Neural cell (in vitro differentiated cells): Measurements from ENCODE around the gene C10orf90.

Source experiments
- EP300 ChIP-seq: fragments of 450-650 bp; conservative IDR thresholded peaks from 2 replicates; pipeline ENCODE4 v1.6.1; 2014; ENCODE audit warnings: antibody characterized with exemption, mild to moderate bottlenecking, moderate library complexity; ENCODE audit not compliant: poor library complexity, severe bottlenecking
- EZH2 ChIP-seq: fragments of 200-600, 300-800 bp; shearing (Covaris generic), sonication (generic); IDR thresholded peaks from 2 replicates; pipeline ENCODE4 v1.6.1; 2014; ENCODE audit warnings: antibody characterized with exemption, low read length, borderline replicate concordance, mild to moderate bottlenecking; ENCODE audit not compliant: insufficient read depth, poor library complexity, severe bottlenecking
- MXI1 ChIP-seq: fragments of 450-650 bp; conservative IDR thresholded peaks from 2 replicates; pipeline ENCODE4 v1.6.1; 2014; ENCODE audit warnings: antibody characterized with exemption, mild to moderate bottlenecking; ENCODE audit not compliant: poor library complexity, severe bottlenecking
- POLR2AphosphoS5 ChIP-seq: IDR thresholded peaks from 2 replicates; pipeline ENCODE4 v1.6.1; 2012
- RAD21 ChIP-seq: fragments of 450-650 bp; conservative IDR thresholded peaks from 2 replicates; pipeline ENCODE4 v1.6.1; 2014; ENCODE audit warnings: antibody characterized with exemption, mild to moderate bottlenecking, moderate library complexity
- REST ChIP-seq: IDR thresholded peaks from 2 replicates; pipeline ENCODE4 v1.6.1; 2012; ENCODE audit warnings: borderline replicate concordance
- SMC3 ChIP-seq: fragments of 450-650 bp; conservative IDR thresholded peaks from 2 replicates; pipeline ENCODE4 v1.6.1; 2014; ENCODE audit warnings: antibody characterized with exemption, mild to moderate bottlenecking, moderate library complexity; ENCODE audit not compliant: poor library complexity
- TAF1 ChIP-seq: IDR thresholded peaks from 2 replicates; pipeline ENCODE4 v1.6.1; 2012; ENCODE audit warnings: low read depth
- TF ChIP-seq, protein P1 (sequence below): fragments of 450-650 bp; IDR thresholded peaks from 2 replicates; pipeline ENCODE4 v1.5.1; 2014; ENCODE audit warnings: antibody characterized with exemption, mild to moderate bottlenecking, moderate library complexity; ENCODE audit not compliant: poor library complexity, severe bottlenecking

- TF ChIP-seq, protein P1, sequence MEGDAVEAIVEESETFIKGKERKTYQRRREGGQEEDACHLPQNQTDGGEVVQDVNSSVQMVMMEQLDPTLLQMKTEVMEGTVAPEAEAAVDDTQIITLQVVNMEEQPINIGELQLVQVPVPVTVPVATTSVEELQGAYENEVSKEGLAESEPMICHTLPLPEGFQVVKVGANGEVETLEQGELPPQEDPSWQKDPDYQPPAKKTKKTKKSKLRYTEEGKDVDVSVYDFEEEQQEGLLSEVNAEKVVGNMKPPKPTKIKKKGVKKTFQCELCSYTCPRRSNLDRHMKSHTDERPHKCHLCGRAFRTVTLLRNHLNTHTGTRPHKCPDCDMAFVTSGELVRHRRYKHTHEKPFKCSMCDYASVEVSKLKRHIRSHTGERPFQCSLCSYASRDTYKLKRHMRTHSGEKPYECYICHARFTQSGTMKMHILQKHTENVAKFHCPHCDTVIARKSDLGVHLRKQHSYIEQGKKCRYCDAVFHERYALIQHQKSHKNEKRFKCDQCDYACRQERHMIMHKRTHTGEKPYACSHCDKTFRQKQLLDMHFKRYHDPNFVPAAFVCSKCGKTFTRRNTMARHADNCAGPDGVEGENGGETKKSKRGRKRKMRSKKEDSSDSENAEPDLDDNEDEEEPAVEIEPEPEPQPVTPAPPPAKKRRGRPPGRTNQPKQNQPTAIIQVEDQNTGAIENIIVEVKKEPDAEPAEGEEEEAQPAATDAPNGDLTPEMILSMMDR, result no peak
- TF ChIP-seq EP300 (no peak), EZH2 (no peak), SMC3 (no peak), TAF1 (no peak), MXI1 (no peak), RAD21 (no peak), REST (no peak), POLR2AphosphoS5 (no peak)
Measured at GRCh38 chr10:126616737-126617136, 53.8 kb downstream of the C10orf90 start.
